Measurements from ENCODE around the gene RFPL4A. TPM values are rescaled to one million over a fixed set of nuclear protein-coding genes. Genes with fewer than 3 reads are reported as not detected.

RFPL4A gene
- total and polyA plus RNA-seq, 2 of the 13 experiments (the other 11 are each of a cell fraction or from before 2014, with no cell fraction given) = not detected

GRCh38 chr19:55778331-55778730 lies 19.4 kb downstream of the RFPL4A start:
- DNase-seq (ENCODE audit: low spot score) (no peak), FAIRE-seq (no peak), ATAC-seq (no peak)
- 21% methylated on average over 11 of the region's 16 CpGs for WGBS (ENCODE audit: low lambda C conversion rate)
- CTCF ChIA-PET (ENCODE audit: low intra/inter-chr PET ratio, low total read pairs) = no interaction called here
- no peaks in the 10 kb centered on the region for H3K4me1 ChIP-seq (ENCODE audit: insufficient read depth, low read length)
- no peaks in the 10 kb centered on the region for H3K36me3 ChIP-seq (replicated peaks in 1 of 2; ENCODE audit: control insufficient read depth in 1 of 2, insufficient read depth in 2 of 2, low read length in 2 of 2)
- intact Hi-C loops (cut with micrococcal nuclease; ENCODE audit: unreplicated experiment) = no loop called here
- TF ChIP-seq ZBTB21 (CRISPR knock-in tag; IDR thresholded peaks at IDR 0.05) = no peak
- no peak for TF ChIP-seq ZSCAN30 (CRISPR knock-in tag; IDR thresholded peaks at IDR 0.05)
- no peak for TF ChIP-seq CREB1 (IDR thresholded peaks at IDR 0.05)
- no peak for TF ChIP-seq CREB1 (CRISPR knock-in tag; IDR thresholded peaks at IDR 0.05)
- TF ChIP-seq RXRB (CRISPR knock-in tag; IDR thresholded peaks at IDR 0.05; ENCODE audit: borderline replicate concordance) = no peak
- TF ChIP-seq, protein P1, sequence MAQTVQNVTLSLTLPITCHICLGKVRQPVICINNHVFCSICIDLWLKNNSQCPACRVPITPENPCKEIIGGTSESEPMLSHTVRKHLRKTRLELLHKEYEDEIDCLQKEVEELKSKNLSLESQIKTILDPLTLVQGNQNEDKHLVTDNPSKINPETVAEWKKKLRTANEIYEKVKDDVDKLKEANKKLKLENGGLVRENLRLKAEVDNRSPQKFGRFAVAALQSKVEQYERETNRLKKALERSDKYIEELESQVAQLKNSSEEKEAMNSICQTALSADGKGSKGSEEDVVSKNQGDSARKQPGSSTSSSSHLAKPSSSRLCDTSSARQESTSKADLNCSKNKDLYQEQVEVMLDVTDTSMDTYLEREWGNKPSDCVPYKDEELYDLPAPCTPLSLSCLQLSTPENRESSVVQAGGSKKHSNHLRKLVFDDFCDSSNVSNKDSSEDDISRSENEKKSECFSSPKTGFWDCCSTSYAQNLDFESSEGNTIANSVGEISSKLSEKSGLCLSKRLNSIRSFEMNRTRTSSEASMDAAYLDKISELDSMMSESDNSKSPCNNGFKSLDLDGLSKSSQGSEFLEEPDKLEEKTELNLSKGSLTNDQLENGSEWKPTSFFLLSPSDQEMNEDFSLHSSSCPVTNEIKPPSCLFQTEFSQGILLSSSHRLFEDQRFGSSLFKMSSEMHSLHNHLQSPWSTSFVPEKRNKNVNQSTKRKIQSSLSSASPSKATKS (CRISPR knock-in tag; IDR thresholded peaks at IDR 0.05) = no peak
- no peak for TF ChIP-seq ZNF225 (CRISPR knock-in tag; IDR thresholded peaks at IDR 0.05)
- TF ChIP-seq MED1 (CRISPR knock-in tag; IDR thresholded peaks at IDR 0.05) = no peak
- TF ChIP-seq U2AF2 (IDR thresholded peaks at IDR 0.05; ENCODE audit: low read depth, low read length) = no peak
- no peak for TF ChIP-seq ZNF251 (CRISPR knock-in tag; IDR thresholded peaks at IDR 0.05)
- no peak for TF ChIP-seq ZNF121 (CRISPR knock-in tag; IDR thresholded peaks at IDR 0.05)
- no peak for TF ChIP-seq CHD2 (IDR thresholded peaks at IDR 0.05; ENCODE audit: low read depth, low read length)
- H3K27ac ChIP-seq (ENCODE audit: extremely low read length, insufficient read depth, low read length) = no peak overlapping the region
- in situ Hi-C loops (cut with HindIII; ENCODE audit: extremely low pct_ligation_motif_present, low pct_unique_long_range_greater_than_20kb) = no loop called here
- H3K9me3 ChIP-seq (ENCODE audit: low read length) = no peaks in the 10 kb centered on the region
- H3K4me3 ChIP-seq (replicated peaks in 1 of 3; ENCODE audit: insufficient read depth in 1 of 3, low read depth in 2 of 3, low read length in 3 of 3) = no peak overlapping the region
- H4K20me1 ChIP-seq (ENCODE audit: insufficient read depth, low read length) = no peaks in the 10 kb centered on the region
- no TSS peak for BruUV-seq (replicated peaks)
- POLR2A ChIA-PET = no interaction called here
- no peaks in the 10 kb centered on the region for H3K79me2 ChIP-seq (ENCODE audit: insufficient read depth, low read length)
- no peak overlapping the region for H2AFZ ChIP-seq (ENCODE audit: low read length)
- no peak overlapping the region for H3K4me2 ChIP-seq (ENCODE audit: low read depth, low read length)
- H3K27me3 ChIP-seq (ENCODE audit: control insufficient read depth in 1 of 2, insufficient read depth in 2 of 2, low read length in 2 of 2) = peaks cover 0 to 14% of the 10 kb centered on the region in 2 experiments; a peak in 2 of 5 replicates
- H3K9ac ChIP-seq (ENCODE audit: insufficient read depth, low read depth, low read length) = no peak overlapping the region
